NCI-H82 treated with DMSO at 0.1 percent for 48 hours (cell line): ENCODE measurements around the gene PLCB2.

Source experiments
- DNase-seq: peaks from one replicate; lab custom pipeline; 2025; ENCODE audit not compliant: unreplicated experiment; lab: John Stamatoyannopoulos, UW

Gene PLCB2

DNA sequence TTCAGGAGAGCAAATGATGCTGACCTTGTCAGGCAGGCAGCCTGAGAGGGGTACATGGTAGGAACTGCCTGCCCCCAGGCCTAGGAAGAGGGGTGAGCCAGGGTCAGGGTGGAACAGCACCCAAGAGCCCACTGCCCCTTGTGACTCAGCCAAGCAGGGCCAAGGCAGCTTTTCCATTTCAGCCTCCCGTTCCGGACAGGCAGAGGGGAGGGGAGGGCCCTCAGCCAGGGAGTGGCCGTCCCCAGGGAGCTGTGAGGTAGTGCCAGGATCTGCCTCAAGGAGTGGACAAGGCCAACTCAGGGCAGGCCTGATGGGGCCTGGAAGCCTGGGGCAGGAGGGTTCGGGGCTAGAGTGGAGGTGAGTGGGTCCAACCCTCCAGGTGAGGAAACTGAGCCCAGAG is 19.8 kb downstream of the PLCB2 start:
- DNase-seq, result no peak

DNA sequence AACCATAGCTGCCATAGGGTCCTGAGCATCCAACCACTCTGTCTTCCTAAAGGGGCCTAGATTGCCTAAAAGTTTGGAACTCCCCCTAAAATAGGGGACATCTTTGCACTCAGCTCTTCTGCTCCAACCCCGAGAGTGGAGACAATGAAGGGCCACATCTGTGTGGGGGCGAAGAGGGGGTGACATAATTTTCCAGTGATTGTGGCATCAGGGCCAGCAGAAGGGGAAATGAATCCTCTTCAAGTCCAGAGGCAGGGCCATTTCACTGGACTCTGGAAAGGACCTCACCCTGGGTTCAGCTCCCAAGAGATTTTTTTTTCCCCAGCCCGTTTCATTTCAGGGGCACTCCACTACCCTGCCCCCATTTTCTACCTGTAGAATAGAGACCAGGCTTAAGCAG is 20.2 kb downstream of the PLCB2 start:
- no peak for DNase-seq

DNA sequence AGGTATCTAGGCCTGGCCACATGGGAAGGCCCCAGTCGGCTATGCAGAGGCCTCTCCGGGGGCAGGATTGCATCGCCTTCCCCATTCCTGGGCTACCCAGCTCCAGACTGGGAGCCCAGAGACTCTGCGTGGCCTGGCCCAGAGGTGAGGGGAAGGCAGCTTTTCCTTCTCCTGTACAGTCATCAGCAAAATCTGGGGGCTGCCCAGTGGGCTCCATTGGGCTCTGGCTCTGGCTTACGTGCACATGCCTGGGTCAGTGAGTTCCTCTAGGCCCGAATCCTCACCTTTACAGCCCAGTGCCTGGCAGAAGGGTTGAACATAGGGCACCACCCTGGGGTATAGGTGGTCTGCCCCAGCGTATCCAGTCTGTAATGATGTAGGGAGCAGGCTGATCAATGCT is 20.9 kb downstream of the PLCB2 start:
- DNase-seq, result no peak

DNA sequence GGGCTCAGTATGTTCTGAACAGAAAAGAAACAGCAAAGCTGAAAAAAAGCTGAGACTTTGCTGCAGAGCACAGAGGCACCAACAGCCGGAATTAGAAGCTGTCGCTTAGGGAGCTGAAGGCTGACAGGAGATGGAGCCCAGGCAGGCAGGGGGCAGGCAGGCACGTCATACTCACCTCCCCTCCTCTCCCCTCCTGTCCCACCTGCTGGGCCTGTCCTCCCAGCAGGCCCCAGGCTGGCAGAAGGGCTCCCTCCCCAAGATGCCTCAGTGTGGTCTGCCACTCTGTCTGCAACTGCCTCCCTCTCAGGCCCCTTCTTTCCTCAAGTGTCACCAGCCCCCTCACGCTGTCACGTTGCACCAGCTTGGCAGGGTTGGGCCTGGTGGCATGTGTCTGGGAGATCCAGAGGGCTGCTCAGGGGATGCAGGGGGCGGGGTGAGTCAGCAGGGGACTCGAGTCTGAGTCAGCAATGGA is 21.6 kb downstream of the PLCB2 start:
- no peak for DNase-seq

DNA sequence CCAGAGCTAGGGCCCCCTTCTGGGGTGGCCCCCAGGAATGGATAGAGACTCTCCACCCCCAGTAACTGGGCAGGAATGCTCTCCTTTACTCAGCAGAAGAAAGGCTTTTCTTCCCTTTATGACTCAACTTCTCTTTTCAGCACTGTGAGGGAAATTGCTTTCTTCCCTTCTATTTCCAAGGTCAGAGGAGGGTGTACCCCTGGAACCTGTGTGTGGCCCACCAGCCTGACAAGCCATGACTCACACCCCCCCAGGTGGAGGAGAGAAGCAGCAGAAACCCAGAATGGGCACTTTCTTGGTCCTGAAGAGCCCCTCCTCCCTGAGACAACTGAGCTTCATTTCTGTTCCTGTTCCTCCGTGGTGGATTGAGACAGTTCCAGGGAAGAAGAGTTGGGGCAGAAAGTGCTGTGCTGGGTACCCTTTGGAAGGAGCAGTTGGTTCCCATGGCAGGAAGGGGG is 22.2 kb downstream of the PLCB2 start:
- DNase-seq, result no peak

DNA sequence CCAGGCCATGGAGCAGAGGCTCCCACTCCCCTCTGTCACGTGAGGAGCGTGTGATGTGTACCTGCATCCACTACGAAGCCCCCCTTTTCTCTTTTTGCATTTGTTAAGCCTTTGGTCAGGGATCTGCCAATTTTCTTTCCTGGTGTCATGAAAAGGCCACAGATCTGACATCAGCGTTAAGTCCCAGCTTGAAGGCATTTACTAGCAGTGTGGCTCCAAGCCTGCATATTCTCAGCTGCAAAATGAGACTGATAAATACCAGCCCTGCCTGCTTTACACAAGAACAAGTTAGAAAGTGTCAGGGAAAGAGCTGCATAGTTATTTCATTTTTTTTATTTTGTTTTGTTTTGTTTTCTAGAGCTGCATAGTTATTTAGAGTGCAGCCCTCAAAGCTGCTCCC is 22.6 kb downstream of the PLCB2 start:
- no peak for DNase-seq

DNA sequence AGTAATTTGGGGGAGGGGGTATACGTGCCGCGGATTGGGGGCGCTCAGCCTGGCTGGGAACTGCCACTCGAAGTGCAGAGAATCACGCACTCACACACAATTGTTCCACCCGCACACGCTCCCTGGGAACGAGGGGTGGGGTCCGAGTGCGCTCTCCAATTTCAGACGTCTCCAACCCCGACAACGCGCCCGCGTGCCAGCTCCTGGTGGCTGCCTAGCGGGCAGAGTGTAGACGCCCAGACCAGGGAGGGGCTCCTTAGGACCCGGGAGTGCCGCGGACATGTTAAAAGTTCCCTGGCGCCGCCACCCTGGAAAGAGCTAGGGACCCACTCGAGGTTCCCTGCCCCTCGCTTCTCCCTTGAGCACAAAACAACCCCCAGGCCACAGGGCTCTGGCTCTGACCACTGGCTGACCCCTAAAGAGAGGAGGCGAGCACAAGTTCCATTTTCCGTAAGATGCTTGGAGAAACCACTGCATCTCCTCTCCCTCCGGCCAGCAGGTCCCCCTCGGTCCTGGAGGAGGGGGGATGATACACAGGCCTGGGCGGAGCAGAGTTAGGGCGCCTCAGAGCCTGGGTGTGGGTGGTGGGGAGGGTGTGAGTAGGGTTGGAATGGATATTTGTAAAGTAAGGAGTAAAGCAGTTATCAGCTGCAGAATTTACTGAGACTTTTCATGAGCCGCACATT is 24.0 kb downstream of the PLCB2 start:
- DNase-seq, result no peak

DNA sequence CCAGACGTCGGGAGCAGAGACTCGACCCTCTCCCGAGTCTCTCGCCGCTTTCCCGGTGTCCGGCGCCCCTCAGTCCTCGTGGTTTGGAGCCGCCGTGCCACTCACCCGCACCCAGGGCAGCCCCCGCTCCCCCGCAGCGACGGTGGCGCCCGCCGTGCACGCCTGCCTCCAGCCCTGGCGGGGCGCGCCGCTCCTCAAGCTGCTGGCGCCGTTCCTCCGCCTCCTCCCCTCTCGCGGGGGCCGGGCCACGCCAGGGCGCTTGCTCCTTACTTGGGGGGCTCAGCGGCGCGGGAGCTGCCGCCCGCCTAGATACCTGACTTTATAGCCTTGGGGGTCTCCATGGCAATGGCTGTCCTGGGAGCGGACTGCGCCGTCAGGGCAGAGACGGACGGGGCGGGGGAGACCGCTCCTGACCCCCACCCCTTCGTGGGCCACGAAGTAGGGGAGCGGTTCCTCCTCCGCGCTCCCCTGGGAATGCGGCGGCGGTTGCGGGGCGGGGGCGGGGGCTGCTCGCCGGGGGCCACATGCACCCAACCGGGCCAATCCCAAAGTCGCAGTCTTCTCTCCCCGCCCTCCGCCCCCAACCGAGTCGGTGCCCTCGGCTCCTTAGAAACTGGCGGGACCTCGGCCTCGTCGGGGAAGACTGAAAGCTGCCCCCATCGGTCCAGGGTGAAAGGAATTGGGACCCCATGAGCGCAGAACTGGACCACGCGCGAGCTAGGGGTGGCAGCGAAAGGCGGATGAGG is 24.7 kb downstream of the PLCB2 start, which contains the start of gene ANKRD63:
ANKRD63 (minus strand) TSS at position 196 of the 746 bp plus-strand sequence. CDS start 478 bp downstream, outside the sequence.
- no peak for DNase-seq

DNA sequence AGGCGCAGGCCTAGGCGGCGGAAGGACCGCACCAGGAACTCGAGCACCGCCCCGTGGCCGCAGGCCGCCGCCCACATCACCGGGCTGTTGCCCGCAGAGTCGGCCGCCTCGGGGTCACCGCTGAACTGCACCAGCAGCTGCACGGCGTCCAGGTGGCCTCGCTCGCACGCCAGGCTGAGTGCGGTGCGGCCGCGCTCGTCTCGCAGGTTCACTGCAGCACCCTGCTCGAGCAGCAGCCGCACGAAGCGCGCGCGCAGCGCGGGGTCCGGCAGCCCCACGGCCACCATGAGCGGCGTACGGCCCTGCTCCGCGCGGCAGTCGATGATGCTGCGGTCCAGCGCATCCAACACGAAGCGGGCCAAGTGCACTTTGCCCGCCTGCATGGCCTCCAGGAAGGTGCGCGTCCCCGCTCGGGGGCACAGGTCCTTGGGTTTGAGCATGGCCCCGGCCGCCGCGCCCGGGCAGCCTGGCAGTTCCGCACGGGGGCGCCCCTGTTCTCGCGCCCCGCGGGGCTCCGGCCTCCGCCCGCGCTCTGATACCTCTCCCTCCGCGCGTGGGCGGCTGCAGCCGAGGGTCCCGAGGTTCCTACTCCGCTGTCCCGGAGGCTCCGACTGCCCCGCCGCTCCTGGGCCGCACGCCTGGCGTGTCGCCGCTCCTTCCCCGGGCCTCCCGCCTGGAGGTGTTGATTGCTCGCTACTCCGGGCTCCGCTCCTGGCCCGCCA is 25.4 kb downstream of the PLCB2 start:
- DNase-seq, result no peak

DNA sequence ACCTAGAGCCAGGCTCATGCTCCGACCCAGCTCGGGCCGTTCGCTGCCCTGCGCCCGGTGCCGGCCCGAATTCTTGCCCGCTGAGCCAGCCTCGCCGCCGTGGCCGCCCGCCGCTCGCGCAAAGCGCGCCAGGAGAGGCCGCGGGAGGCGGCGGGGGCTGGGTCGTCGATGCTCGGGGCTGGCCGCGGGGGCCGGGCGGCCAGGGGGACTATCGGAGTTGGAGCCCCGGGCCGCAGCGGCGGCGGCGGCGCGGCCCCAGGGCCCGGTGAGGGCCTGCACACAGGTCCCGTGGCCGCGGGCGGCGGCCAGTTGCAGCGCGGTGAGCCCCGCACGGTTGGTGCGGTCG is 26.0 kb downstream of the PLCB2 start:
- no peak for DNase-seq

DNA sequence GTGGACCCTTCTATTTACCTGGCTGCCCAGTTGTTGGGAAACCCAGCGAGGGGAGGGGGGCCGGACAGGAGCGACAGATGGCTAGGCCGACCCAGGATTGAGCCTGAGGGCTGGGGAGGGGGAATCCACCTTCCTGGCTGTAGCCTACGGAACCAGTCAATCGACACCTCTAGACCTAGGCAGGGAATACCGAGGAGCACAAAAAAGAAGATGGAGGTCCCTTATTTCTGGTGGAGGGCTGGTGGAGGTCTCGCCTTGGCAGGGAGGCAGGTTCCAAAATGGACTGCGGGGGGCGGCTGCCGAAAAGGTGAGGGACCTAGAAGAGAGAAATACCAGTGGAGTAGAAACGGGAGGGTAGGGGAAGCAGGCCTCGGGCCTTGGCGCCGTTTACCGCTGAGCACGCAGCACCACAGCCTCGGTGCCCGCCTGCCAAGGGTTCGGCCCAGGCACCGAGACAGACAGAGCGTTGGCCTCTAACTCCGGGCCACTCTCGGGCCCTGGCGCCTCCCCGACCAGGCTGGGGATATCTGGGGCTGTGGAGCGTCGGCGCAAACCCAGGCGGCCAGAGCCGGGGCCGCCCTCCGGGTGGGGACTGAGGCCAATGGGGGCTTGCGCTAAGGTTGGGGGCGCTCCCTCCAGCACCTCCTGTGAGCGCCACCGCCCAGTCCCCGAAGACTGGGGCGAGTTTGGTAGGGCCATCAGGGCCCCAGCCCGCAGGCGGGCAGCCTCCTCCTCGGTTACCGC is 26.5 kb downstream of the PLCB2 start:
- DNase-seq, result peak; percentile 32

DNA sequence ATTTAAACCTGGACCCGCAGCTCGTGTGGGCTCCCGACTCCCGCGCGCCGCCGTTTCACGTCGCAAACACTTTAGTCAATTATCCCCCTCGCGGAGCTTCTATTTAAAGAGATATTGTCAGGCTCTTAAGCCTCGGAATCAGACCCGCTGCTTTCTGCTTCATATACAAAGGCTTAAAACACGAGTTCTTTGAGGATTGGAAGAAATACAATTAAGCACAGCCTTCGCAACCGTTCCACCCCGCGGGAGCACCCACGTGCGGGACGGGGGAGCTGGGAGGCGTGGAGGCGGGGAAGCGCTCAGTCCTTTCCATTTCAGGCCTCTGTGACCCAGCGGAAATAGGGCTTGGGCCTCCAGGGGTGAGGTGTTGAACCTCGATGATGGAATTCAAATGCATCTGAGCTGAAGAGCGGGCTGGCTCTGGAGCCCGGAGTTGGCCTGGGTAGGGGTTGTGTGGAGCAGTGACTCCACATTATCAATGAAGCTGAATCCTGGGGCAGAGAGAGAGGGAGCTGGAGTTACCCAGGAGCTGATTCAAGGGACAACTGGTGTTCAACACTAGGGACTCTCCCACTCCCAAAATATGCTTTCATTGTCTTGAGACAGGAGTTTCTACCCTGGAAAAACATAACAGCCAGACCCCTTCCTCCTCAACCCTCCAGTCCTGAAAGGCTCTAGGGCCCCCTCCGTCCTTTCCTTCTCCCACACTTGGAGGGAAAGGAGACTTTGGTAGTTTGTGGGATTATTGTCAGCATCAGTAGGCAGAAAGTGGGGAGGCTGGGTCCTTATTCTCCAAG is 27.3 kb downstream of the PLCB2 start:
- DNase-seq, result no peak

DNA sequence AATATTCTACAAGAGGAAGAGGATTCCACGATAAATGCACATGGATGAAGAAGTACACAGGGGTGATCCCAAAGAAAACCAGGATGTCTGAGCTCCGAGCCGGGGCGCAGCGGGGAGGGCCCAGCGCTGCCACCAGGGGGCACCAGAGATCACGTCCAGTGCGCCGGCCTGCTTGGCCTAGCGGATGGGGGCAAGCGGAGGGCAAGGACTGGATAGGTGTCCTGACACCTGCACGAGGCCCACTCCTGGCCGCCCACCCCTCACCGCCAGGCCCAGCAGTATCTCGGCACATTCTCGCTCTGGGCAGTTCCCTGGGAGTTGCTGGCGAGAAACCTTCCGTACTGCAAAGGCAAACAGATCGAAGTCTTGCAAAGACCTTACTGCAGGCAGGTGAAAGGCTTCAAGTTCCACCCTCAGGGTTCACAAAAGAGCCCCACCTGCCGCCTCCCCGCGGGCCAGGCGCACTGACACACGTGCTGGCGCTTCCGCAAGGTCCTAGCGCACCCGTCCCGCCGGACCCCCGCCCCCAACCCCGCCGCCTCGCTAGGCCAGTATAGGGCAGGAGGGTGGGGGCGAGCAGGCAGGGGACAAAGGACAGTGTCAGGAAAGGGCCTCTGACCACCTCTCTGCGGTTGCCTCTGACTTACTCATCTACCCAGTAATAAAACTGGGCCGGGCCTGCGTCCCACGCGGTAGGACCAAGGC is 28.1 kb downstream of the PLCB2 start:
- no peak for DNase-seq

DNA sequence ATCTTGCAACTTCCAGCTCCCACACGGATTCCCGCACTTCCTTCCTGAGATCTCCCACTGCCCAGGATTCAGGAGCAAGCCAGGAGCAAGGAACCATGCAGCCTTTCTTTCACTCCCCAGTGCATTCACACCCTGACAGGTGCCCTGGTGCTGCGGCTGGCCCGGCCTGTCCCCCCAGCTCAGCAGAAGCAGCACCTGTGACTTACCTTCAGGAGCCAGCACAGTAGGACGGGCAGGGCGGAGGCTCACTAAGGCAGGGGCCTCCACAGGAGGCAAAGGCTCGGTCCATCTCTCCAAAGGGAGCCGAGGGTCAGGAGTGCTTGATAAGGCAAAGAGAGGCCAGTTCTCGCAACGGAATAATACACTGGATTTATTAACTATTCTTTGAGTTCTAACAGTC is 29.7 kb downstream of the PLCB2 start:
- DNase-seq, result no peak

DNA sequence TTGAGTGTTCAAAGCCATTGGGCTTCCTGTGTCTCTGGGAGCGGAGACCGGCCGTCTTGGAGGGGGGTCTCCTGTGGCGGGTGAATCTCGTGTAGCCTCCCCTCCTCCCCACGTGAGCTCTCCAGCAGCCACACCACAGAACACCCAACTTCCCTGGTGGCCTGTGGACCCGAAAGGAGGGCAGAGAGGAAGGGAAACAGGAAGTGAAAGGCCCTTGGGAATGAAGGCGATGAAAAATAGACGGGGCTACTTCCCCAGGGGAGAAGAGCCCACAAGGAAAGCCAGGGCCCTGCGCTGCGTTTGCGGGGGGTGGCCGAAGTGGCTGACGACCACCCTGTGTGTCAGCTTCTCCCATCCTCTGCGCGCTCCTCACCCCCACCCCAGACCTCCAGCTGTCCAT is 30.3 kb downstream of the PLCB2 start:
- DNase-seq, result no peak

DNA sequence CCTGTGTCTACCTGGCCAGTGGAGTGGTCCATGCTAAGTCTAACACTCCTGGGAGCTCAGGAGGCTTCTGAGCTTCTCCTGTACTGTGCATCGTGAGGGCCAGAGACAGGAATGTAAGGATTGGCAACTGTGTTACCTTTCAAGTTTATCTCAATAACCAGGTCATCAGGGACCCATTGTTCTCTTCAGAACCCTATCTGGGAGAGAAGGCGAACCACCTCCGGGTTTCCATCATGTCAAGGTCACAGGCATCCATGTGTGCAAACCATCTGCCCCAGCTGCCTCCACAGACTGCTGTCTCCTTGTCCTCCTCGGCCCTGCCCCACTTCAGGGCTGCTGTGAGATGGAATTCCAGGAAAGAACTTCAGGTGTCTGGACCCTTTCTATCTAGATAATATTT is 30.8 kb downstream of the PLCB2 start:
- DNase-seq, result no peak

DNA sequence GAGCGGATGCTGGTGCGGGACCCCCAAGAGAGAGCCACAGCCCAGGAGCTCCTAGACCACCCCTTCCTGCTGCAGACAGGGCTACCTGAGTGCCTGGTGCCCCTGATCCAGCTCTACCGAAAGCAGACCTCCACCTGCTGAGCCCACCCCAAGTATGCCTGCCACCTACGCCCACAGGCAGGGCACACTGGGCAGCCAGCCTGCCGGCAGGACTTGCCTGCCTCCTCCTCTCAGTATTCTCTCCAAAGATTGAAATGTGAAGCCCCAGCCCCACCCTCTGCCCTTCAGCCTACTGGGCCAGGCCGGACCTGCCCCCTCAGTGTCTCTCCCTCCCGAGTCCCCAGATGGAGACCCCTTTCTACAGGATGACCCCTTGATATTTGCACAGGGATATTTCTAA is 31.8 kb downstream of the PLCB2 start:
- DNase-seq, result no peak

DNA sequence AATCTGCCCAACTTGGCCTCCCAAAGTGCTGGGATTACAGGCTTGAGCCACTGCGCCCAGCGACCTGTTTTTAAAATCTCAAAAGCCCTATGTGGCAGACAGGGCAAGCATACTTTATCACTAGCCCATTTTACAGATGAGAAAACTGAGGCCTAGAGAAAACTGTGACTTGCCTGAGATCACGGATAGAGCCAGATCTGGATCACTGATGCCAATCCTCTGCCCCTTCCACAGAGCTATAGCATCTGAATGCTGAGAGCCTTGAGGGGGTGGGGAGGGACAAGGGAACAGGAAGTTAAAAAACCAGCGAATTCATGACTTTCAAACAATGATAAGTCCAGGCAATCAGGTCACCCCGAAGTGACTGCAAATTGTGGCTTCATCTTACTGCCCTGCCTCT is 32.2 kb downstream of the PLCB2 start:
- no peak for DNase-seq

DNA sequence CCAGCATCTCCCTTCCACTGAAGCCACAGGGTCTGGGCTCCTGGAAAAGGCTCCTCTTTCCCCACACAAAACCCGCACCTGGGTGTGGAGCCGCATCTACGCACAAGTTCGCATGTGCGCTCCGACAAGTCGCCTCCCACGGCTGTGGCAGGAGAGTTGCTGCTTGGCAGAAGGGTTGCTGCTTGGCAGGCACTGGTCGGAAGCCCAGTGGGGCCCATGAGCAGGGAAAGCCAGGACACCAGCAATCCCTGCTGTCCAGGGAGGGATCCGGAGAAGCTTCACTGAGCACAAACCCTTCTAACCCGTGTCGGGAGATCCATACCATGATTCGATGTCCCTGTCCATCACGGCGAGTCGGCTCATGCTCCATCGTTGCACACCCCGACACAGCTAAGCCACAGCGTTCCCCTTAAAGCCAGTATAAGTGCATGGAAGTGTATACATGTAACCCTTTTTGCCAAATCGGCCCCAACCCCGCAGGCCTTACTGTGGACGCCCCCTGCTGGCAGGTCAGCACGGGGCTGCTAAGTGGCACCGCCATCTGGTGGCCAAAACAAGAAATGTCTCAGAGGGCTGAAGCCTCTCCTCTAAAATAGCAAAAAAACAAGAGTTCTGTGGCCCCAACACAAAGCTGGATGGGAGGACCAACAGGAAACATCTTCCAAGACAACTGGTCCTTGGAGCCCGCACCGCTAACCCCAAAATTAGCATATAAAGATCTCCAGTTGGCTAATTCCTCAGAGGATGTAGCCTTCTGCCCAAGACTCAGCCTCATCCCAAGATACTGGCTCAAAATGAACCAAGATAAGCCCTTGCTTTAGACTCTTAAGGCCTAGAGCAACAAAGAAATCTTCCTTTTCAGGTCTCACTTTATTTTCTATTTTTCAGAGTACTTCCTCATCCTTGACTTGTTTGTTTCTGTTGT is 33.1 kb downstream of the PLCB2 start:
- peak; percentile 41 for DNase-seq
